ENCODE results near the gene ERRFI1.

Gene ERRFI1

GRCh38 chr1:8040586-8040985, 14.5 kb upstream of the ERRFI1 start:
- no peaks in the 10 kb centered on the region; the same call in 1 of the 2 replicates for H3K27me3 ChIP-seq (replicated peaks; ENCODE audit: insufficient read depth, low read length)
- H3K9me2 ChIP-seq (replicated peaks; ENCODE audit: insufficient read depth, low read length): no peaks in the 10 kb centered on the region
- DNase-seq: no peak
- no peaks in the 10 kb centered on the region for H3F3A ChIP-seq (ENCODE audit: insufficient read depth, low read length)
- H3K9me3 ChIP-seq (replicated peaks; ENCODE audit: insufficient read depth, low read length): no peaks in the 10 kb centered on the region
- no peaks in the 10 kb centered on the region for H4K20me1 ChIP-seq (ENCODE audit: insufficient read depth, low read length)
- no peaks in the 10 kb centered on the region for H3K36me3 ChIP-seq (replicated peaks; ENCODE audit: insufficient read depth, low read length)
- no peak overlapping the region for H2AFZ ChIP-seq (ENCODE audit: low read length)
- no peak overlapping the region for H3K9ac ChIP-seq (ENCODE audit: low read length)
- no peaks in the 10 kb centered on the region for H3K79me2 ChIP-seq (ENCODE audit: low read length)
- no peak overlapping the region for H3K4me3 ChIP-seq (ENCODE audit: low read length)
- H3K4me1 ChIP-seq (ENCODE audit: low read length): no peaks in the 10 kb centered on the region
- TF ChIP-seq, protein P1, sequence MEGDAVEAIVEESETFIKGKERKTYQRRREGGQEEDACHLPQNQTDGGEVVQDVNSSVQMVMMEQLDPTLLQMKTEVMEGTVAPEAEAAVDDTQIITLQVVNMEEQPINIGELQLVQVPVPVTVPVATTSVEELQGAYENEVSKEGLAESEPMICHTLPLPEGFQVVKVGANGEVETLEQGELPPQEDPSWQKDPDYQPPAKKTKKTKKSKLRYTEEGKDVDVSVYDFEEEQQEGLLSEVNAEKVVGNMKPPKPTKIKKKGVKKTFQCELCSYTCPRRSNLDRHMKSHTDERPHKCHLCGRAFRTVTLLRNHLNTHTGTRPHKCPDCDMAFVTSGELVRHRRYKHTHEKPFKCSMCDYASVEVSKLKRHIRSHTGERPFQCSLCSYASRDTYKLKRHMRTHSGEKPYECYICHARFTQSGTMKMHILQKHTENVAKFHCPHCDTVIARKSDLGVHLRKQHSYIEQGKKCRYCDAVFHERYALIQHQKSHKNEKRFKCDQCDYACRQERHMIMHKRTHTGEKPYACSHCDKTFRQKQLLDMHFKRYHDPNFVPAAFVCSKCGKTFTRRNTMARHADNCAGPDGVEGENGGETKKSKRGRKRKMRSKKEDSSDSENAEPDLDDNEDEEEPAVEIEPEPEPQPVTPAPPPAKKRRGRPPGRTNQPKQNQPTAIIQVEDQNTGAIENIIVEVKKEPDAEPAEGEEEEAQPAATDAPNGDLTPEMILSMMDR (IDR thresholded peaks at IDR 0.05; ENCODE audit: low read length): no peak
- H3K27ac ChIP-seq (ENCODE audit: low read length): no peak overlapping the region
- no peak overlapping the region for H3K4me2 ChIP-seq (ENCODE audit: low read depth, low read length)

- H2AFZ ChIP-seq (ENCODE audit: low read length): no peak overlapping the region
- no peaks in the 10 kb centered on the region for H3K9me2 ChIP-seq (replicated peaks; ENCODE audit: insufficient read depth, low read length)
- H3K4me1 ChIP-seq (ENCODE audit: low read length): no peaks in the 10 kb centered on the region
- no peak overlapping the region for H3K27ac ChIP-seq (ENCODE audit: low read length)
- H3F3A ChIP-seq (ENCODE audit: insufficient read depth, low read length): no peaks in the 10 kb centered on the region
- H3K79me2 ChIP-seq (ENCODE audit: low read length): no peaks in the 10 kb centered on the region
- H3K9ac ChIP-seq (ENCODE audit: low read length): no peak overlapping the region
- H3K4me3 ChIP-seq (ENCODE audit: low read length): no peak overlapping the region
- no peaks in the 10 kb centered on the region for H3K36me3 ChIP-seq (replicated peaks; ENCODE audit: insufficient read depth, low read length)
- no peak for DNase-seq
- TF ChIP-seq, protein P1 (IDR thresholded peaks at IDR 0.05; ENCODE audit: low read length): no peak
- TF ChIP-seq EZH2 (optimal IDR thresholded peaks at IDR 0.05; ENCODE audit: low read depth, low read length) (no peak), EZH2phosphoT487 (IDR thresholded peaks at IDR 0.05; ENCODE audit: low read length) (no peak)
- no peaks in the 10 kb centered on the region for H4K20me1 ChIP-seq (ENCODE audit: insufficient read depth, low read length)
- no peaks in the 10 kb centered on the region for H3K9me3 ChIP-seq (replicated peaks; ENCODE audit: insufficient read depth, low read length)
- H3K27me3 ChIP-seq (replicated peaks; ENCODE audit: insufficient read depth, low read length): no peaks in the 10 kb centered on the region; the same call in 1 of the 2 replicates
- H3K4me2 ChIP-seq (ENCODE audit: low read depth, low read length): no peak overlapping the region
These were observed 13.0 kb upstream of the ERRFI1 start for GRCh38 chr1:8039071-8039470.

DNA sequence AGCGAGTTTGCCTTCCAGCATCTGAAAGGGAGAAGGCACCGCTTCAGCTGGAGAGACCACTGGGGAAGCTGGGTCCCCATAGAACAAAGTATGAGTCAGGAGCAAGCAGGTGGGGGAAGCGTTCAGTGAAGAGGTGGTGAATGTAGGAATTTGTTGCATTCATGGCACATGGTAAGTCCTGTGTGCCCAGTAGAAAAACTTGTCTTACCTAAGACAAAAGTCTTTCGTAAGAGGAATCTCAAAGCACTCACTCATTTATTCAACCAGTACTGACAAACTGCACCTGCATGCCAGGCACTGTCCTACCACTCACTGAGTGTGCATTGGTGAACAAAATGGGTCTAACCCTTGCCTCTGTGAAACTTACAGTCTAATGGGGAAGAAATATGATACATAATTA, 9.2 kb upstream of the ERRFI1 start:
- no peak for DNase-seq
- H3K9me2 ChIP-seq (replicated peaks; ENCODE audit: insufficient read depth, low read length): no peaks in the 10 kb centered on the region
- H2AFZ ChIP-seq (ENCODE audit: low read length): no peak overlapping the region
- H3K27ac ChIP-seq (ENCODE audit: low read length): no peak overlapping the region
- H3K9ac ChIP-seq (ENCODE audit: low read length): no peak overlapping the region
- peaks cover 3% of the 10 kb centered on the region for H3K27me3 ChIP-seq (replicated peaks; ENCODE audit: insufficient read depth, low read length)
- H3K4me2 ChIP-seq (ENCODE audit: low read depth, low read length): no peak overlapping the region
- H3K9me3 ChIP-seq (replicated peaks; ENCODE audit: insufficient read depth, low read length): no peaks in the 10 kb centered on the region
- H4K20me1 ChIP-seq (ENCODE audit: insufficient read depth, low read length): no peaks in the 10 kb centered on the region
- H3K4me1 ChIP-seq (ENCODE audit: low read length): no peaks in the 10 kb centered on the region
- TF ChIP-seq, protein P1 (IDR thresholded peaks at IDR 0.05; ENCODE audit: low read length): no peak
- TF ChIP-seq EZH2phosphoT487 (IDR thresholded peaks at IDR 0.05; ENCODE audit: low read length) (no peak), EZH2 (optimal IDR thresholded peaks at IDR 0.05; ENCODE audit: low read depth, low read length) (no peak)
- no peaks in the 10 kb centered on the region for H3F3A ChIP-seq (ENCODE audit: insufficient read depth, low read length)
- no peak overlapping the region for H3K4me3 ChIP-seq (ENCODE audit: low read length)
- H3K79me2 ChIP-seq (ENCODE audit: low read length): no peaks in the 10 kb centered on the region
- H3K36me3 ChIP-seq (replicated peaks; ENCODE audit: insufficient read depth, low read length): no peaks in the 10 kb centered on the region

Data from MM.1S (cell line).